Thyroid gland (tissue), 4 donors: ENCODE measurements around the gene AGBL3.
"Not testable (repeated sequence)": the region's sequence is repeated elsewhere in the genome, so short reads cannot be mapped to it uniquely, and the experiment has no call there.

ENCODE experiments used
- CTCF ChIP-seq, 6 experiments: fragments of 200-600 bp in 3 of 6; fragments of 450-650 bp in 3 of 6; sonication (generic) in 3 of 6; IDR thresholded peaks; one replicate each; pipeline ENCODE4 v1.5.1; 2016 to 2019; ENCODE audit warnings: antibody characterized with exemption in 6 of 6, mild to moderate bottlenecking in 2 of 6, inconsistent platforms in 1 of 6, moderate library complexity in 1 of 6
- POLR2A ChIP-seq, 2 donors: fragments of 450-650 bp; IDR thresholded peaks; one replicate each; pipeline ENCODE4 v1.6.1; 2017; ENCODE audit warnings: antibody characterized with exemption in 2 of 2, mild to moderate bottlenecking in 2 of 2, moderate library complexity in 1 of 2

GRCh38 chr7:135124631-135125030 lies 138.3 kb downstream of the AGBL3 start:
- TF ChIP-seq CTCF, POLR2A (IDR thresholded peaks at IDR 0.05): not testable (repeated sequence)
